HG03521 (cell line): ENCODE data around the gene FAM117B.
"Not testable (repeated sequence)": the region's sequence is repeated elsewhere in the genome, so short reads cannot be mapped to it uniquely, and the experiment has no call there.

Experiments used
- ATAC-seq: cut with Tn5 transposase; IDR thresholded peaks from one replicate; pipeline ENCODE4 v1.9.1; 2021; ENCODE audit warnings: mild to moderate bottlenecking, moderate library complexity; ENCODE audit not compliant: unreplicated experiment

FAM117B gene

DNA sequence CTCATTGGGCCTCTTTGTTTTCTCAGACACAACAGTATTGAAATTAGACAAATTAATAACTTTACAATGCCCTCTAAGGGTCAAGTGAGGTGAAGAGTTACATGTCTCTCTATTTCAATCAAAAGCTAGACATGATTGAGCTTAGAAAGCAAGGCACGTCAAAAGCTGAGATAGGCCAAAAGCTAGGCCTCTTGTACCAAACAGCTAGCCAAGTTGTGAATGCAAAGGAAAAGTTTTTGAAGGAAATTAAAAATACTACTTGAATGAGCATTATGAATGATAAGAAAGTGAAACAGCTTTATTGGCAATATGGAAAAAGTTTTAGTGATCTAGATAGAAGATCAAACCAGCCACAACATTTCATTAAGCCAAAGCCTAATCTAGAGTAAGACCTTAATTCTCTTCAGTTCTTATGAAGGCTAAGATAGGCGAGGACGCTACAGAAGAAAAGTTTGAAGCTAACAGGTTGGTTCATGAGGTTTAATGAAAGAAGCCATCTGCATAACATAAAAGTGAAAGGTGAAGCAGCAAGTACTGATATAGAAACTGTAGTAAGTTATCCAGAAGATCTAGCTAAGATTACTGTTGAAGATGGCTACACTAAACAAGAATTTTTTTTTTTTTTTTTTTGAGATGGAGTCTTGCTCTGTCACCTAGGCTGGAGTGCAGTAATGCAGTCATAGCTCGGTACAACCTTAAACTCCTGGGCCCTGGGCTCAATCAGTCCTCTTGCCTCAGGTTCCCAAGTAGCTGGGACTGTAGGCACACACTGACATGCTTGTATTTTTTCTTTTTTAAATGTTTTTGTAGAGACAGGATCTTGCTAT is 65.5 kb downstream of the FAM117B start:
- no peak for ATAC-seq

DNA sequence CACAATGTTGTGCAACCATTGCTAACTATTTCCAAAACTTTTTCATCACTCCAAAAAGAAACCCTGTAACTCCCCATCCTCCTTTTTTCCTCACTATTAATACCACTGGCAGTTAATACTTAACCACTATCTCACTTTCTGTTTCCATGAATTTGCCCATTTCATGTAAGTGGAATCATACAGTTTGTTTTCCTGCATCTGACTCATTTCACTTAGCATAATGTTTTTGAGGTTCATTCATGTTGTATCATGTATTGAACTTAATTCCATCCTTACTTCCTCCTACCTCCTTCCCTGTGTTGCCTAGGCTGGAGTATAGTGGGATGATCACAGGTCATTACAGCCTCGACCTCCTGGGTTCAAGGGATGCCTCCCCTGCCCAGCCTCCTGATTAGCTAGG is 68.3 kb downstream of the FAM117B start:
- no peak for ATAC-seq

DNA sequence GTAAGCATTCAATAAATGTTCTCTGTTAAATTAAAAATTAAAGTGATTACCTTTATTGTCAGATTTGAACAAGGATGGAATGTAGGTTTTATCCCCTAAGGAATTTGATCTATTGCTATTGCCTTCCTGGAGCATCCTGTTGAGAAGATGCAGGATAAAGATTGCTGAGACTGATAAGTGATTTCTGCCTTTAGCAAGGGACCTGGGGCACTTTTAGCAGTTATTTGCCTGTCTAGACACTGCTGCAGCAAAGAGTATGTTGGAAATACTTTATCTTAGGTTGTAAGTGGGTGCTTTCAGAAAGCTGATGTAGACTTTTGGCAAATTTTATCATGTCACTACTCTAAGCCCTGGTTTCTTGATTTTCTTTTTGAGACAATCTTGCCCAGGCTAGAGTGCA is 69.5 kb downstream of the FAM117B start:
- ATAC-seq = no peak

DNA sequence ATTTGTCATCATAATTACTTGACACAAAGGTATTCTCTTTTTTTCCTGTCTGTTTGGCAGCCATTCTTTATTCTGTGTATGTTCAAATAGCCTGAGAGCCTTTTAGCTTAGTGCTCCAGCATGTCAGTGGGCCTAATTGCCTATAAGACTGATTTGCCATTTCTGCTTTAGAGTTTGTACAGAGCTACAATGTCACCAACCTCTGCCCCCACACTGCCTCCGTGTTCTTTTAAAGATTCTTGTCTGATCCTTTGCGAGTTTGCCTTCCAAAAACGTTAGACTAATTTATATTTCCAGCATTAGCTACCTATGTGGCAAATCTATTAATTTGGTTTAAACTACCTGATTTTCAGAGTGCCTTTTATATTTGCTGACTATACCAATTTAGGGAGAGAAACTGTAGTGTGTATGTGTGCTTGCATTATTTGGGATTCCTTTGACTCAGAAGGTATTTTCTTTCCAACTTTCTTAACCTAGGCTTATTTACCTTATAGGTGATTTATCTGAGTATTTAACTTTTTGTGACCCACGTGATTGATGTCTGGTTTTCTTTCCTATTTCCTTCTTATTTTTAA is 70.8 kb downstream of the FAM117B start:
- no peak for ATAC-seq

DNA sequence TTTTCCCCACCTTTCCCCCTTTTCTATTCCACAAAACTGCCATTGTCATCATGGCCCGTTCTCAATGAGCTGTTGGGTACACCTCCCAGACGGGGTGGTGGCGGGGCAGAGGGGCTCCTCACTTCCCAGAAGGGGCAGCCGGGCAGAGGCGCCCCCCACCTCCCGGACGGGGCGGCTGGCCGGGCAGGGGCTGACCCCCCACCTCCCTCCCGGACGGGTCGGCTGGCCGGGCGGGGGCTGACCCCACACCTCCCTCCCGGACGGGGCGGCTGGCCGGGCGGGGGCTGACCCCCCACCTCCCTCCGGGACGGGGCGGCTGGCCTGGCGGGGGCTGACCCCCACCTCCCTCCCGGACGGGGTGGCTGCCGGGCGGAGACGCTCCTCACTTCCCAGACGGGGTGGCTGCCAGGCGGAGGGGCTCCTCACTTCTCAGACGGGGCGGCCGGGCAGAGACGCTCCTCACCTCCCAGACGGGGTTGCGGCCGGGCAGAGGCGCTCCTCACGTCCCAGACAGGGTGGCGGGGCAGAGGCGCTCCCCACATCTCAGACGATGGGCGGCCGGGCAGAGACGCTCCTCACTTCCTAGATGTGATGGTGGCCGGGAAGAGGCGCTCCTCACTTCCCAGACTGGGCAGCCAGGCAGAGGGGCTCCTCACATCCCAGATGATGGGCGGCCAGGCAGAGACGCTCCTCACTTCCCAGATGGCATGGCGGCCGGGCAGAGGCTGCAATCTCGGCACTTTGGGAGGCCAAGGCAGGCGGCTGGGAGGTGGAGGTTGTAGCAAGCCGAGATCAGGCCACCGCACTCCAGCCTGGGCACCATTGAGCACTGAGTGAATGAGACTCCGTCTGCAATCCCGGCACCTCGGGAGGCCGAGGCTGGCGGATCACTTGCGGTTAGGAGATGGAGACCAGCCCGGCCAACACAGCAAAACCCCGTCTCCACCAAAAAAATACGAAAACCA is 80.5 kb downstream of the FAM117B start:
- ATAC-seq = not testable (repeated sequence)

DNA sequence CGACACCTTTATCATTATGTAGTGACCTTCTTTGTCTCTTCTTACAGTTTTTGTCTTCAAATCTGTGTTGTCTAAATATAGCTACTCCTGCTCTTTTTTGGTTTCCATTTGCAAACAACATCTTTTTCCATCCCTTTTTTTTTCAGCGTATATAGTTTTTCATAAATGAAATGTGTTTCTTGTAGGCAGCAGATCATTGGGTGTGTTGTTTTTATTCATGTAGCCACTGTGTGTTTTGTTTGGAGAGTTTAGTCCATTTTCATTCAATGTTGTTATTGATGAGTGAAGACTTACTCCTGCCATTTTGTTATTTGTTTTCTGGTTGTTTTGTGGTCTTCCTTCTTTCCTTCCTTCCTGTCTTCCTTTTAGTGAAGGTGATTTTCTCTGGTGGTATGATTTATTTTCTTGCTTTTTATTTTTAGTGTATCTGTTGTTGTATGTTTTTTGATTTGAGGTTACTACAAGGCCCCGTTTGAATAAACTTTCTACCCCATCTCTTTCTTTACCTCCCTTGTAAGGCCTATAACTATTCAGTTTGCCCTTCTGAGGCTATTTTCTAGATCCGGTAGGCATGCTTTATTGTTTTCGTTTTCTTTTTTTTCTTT is 81.4 kb downstream of the FAM117B start:
- no peak for ATAC-seq

DNA sequence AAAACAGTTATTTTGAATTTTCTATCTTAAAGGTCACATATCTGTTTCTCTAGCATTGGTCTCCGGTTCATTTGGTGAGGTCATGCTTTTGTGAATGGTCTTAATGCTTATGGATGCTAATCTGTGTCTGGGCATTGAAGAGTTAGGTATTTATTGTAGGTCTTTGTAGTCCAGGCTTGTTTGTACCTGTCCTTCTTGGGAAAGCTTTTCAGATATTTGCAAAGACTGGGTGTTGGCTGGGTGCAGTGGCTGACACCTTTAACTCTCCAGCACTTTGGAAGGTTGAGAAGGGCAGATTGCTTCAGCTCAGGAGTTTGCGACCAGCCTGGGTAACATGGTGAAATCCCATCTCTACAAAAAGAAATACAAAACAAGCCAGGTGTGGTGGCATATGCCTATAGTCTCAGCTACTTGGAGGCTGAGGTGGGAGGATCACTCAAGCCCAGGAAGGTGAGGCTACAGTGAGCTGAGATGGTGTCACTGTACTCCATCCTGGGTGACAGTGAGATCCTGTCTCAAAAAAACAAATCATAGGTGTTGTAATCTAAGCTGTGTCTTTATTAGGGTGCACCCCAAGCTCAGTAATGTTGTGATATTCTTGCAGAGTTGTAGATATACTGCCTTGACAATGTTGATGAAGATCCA is 82.3 kb downstream of the FAM117B start:
- ATAC-seq = no peak

DNA sequence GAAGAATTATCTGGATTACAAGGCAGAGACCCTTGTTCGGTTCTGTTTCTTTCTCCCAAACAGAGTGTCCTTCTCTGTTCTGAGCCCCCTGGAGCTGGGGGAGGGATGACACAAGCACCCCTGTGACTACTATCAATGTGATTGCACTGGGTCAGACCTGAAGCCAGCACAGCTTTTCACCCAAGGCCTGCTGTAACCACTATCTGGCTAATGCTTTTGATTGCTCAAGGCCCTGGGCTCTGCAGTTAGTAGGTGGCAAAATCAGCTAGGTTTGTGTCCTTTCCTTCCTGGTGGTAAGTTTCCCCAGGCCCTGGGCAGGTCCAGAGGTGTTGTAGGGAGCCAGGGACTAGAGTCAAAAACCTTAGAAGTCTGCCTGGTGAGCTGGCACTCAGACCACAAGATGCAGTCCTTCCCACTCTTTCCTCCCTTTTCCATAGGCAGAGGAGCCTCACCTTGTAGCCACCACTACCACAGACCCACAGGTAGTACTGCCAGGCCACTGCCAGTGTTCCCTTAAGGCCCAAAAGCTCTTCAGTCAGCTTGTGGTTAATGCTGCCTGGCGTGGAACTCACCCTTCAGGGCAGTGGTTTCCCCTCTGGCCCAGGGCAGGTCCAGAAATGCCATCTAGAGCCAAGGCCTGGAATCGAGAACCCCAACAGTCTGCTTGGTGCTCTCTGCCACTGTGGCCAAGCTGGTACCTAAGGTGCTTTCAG is 83.0 kb downstream of the FAM117B start:
- ATAC-seq = no peak

DNA sequence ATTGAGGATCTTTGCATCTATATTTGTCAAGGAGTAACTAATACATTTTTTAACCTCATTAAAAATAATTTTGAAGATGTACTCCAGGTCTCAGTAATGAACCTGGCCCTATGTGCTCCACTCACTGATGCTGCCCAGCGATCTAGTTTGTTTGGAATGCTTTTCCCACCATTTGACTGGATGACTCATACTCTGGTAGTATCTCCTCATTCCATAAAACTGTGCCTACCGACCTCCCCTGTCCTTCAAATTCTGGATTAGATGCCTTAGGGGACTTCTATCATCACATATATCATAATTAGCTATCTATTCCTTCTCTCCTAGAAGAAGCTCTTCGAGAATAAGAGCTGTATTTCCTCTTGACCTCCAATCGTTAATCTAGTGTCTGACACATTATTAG is 83.8 kb downstream of the FAM117B start:
- no peak for ATAC-seq

DNA sequence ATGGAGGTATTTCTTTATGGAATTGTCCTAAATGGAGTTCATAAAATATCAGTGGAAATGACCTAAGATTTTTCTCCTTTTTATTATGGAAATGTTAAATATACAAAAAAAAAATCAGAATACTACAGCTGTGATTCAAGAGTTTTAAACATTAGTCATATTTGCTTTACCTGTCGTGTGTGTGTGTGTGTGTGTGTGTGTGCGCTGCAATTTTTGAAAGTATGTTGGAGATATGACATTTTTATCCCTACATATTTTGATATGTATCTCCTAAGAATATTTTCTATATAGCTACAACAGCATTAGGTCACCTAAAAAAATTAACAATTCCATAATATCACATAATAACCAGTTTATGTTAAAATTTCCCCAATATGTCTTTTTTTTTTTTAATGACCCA is 85.5 kb downstream of the FAM117B start:
- no peak for ATAC-seq

DNA sequence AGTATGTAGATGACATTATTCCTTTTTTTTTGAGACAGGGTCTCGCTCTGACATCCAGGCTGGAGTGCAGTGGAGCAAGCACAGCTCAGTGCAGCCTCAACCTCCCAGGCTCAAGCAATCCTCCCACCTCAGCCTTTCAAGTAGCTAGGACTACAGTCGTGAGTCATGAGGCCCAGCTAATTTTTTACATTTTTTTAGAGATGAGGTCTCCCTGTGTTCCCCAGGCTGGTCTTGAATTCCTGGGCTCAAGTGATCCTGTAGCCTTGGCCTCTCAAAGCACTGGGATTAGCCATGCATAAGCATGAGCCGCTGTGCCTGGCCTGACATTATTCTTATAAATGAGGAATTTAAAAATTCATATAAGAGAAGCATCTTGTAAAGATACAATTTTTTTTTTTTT is 86.9 kb downstream of the FAM117B start:
- no peak for ATAC-seq

DNA sequence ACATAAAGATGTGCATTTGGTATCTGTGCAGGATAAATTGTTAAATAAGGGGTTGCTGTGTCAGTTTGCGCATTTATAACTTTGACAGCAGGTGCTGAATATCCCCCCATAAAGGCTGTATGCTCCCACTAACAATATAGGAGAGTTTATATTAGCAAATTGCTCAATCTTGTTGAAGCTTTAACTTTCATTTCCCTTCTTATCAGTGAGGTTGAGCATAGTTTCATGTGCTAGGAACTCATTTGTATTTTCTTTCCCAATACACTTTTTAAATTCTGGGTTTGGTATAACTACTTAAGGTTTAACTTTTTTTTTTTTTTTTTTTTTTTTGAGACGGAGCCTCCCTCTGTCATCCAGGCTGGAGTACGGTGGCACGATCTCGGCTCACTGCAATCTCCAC is 89.0 kb downstream of the FAM117B start:
- no peak for ATAC-seq

DNA sequence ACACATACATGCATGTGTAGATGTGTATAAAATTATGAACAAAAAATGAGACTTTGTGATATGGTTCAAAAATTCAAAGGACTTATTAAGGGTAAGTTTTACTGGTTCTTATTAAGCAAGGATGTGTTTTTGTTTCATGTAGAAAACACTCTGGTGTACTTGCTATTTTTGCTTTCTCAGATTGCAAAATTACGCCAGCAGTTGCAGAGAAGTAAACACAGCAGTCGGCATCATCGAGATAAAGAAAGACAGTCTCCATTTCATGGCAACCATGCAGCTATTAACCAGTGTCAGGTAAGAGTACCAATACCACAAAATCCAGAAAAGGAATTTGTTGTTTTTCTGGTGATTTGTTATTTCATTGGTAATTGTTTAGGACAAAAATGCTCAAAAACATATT is 91.3 kb downstream of the FAM117B start:
- ATAC-seq = no peak

DNA sequence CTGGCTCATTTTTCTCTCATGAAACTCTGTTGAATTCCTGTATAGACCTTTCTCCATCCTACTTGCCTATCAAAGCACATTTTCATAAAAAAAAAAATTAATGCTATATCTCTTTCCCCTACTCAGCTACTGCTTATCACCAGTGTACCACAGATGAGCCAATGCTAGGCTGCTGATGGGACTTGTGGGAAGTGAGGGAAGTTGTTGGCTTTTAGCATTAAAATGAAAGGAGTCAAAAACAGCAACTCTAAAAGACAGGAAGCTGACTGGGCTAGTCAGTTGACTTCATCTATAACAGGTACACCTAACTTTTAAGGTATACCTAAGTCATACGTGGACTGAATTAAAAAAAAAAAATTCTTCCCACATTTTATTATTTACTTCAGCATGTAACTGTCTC is 102.1 kb downstream of the FAM117B start:
- no peak for ATAC-seq

DNA sequence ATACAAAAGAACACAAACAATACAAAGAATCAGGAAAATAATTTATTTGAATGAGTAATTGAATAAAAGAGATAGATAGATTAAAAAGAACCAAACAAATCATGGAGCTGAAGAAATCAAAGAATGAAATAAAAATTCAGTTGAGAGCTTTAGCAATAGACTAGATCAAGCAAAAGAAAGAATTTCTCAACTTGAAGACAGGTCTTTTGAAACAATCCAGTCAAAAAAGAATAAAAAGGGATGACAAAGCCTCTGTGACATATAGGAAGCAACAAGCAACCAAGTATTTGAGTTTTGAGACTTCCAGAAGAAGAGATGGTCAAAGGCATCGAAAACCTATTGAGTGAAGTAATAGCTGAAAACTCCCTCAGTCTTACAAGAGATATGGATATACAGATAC is 108.8 kb downstream of the FAM117B start:
- ATAC-seq = no peak

DNA sequence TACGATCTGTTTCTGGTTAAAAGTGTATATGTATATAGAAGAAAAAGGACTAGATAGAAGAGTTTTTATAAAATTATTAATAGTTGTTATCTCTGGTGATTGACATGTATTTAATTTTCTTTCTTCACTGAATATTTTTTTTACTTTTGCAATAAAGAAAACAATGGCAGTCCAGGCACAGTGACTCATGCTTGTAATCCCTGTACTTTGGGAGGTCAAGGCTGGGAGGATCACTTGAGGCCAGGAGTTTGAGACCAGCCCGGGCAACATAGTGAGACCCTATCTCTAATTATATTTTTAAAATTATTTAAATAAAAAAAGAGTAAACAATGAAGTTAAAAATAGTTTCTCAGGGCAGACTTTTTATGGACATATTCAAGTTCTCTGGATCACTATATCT is 114.7 kb downstream of the FAM117B start:
- no peak for ATAC-seq

DNA sequence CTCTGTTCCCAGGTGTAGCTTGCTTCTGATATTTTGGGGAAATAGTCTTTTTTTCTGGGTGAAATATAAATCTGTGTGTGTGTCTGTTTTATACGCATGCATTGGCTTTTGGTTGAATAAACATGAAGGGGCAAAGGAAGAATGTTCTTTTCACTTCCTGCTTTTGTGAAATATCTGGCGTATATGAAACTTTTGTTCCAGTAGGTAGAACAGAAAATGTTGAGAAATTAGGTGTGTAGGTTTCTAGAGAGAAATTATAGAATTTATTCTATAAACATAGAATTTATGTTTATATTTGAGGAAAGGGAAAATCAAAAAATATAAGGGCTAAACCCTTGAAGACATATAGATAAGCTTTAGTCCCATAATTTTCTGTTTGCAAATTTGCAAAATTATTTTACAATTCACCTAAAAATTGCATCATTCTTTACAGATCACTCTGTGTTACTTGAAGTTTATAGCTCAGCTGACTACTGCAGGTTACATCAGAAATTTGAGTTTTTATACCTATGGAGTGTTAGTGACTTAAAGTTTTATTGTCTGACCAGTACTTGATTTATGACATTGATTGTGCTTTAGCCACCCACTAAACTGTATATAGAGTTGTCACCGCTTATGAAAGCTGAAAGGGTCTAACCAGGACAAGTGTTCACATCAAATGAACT is 116.1 kb downstream of the FAM117B start:
- no peak for ATAC-seq

DNA sequence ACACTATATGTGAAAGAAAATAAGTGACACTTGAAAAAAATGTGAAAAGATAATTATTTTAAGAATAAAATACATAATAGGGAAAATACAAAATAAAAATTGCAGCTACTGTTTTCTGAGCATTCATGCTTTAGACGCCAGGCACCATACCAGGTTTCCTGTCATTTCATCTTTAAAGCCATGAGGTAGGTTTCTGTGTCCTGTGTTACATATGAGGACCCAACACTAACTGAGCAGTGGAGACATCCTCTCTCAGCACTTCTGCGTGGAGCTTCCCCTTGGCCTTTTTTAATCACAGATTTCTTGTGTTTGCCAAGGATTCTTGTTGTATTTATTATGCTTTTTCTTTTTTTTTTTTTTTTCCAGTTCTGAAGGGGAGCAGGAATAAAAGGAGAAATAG is 117.3 kb downstream of the FAM117B start:
- ATAC-seq = no peak

DNA sequence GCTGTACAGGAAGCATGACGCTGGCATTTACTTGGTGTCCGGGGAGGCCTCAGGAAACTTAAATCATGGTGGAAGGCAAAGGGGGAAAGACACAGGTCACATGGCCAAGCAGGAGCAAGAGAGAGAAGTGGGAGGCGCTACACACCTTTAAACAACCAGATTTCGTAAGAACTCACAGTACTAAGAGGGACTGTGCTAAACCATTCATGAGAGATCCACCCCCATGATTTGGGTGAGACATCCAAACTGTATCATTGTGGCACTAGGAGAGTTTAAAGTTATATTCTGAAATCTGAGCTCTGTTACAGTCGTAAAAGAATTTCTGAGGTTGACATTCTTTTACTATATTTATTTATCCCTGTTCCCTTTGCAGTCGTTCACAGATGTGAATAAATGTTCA is 120.2 kb downstream of the FAM117B start:
- ATAC-seq = no peak

DNA sequence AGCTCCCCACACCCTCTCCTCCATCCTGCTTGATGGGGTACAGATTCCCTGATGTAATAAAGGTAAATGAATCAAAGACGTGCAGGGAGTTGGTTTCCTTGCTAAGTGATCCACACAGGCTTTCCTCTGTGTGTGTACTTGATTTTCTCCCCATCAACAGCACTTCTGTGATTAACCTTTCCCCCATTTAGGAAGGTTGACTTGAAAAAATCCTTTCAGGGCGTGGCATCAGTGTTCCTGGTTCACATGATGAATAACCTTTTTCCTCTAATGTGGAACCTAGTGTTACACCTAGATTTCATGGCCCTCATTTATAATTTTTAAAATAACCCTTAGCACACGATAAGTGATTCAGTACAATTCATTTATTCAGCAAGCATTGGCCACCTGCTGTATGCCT is 121.8 kb downstream of the FAM117B start:
- no peak for ATAC-seq
